Ovary (tissue), 9 donors: ENCODE results near the gene XIRP2. TPM values are rescaled to one million over a fixed set of nuclear protein-coding genes. Genes with fewer than 3 reads are reported as not detected.
"Not testable (repeated sequence)": the region's sequence is repeated elsewhere in the genome, so short reads cannot be mapped to it uniquely, and the experiment has no call there.

ENCODE experiments used
- DNase-seq, 5 donors: peaks; one replicate each; pipeline ENCODE4 v3.0.0-alpha.2; 2019 to 2020
- H3K27ac ChIP-seq, 2 donors: fragments of 200-600 bp; one replicate each; pipeline versions ENCODE4 v1.5.1 to v1.8.0; 2019 to 2022
- H3K27me3 ChIP-seq: fragments of 200-600 bp; one replicate; pipeline ENCODE4 v1.8.0; 2022
- H3K36me3 ChIP-seq: fragments of 200-600 bp; sonication (generic); one replicate; pipeline ENCODE4 v1.5.1; 2019
- H3K4me1 ChIP-seq: one replicate; pipeline ENCODE4 v1.8.1; 2013; ENCODE audit warnings: mild to moderate bottlenecking, moderate library complexity; ENCODE audit not compliant: insufficient read depth
- H3K4me3 ChIP-seq: fragments of 200-600 bp; sonication (generic); one replicate; pipeline ENCODE4 v1.5.1; 2017
- H3K9me3 ChIP-seq, 2 donors: fragments of 200-600 bp in 1 of 2; sonication (generic) in 1 of 2; one replicate each; pipeline versions ENCODE4 v1.5.1 to v1.8.1; 2013 to 2019; ENCODE audit warnings: mild to moderate bottlenecking in 1 of 2, moderate library complexity in 1 of 2
- CTCF ChIP-seq, 3 donors: fragments of 450-650 bp in 2 of 3; fragments of 200-600 bp in 1 of 3; IDR thresholded peaks; one replicate each; pipeline versions ENCODE4 v1.5.1 to v1.8.0; 2016 to 2022; ENCODE audit warnings: antibody characterized with exemption in 3 of 3, mild to moderate bottlenecking in 1 of 3
- EP300 ChIP-seq: sonication (generic); formaldehyde crosslinking; IDR thresholded peaks from one replicate; pipeline ENCODE4 v1.6.1; 2017; ENCODE audit warnings: antibody characterized with exemption
- POLR2A ChIP-seq: fragments of 450-650 bp; IDR thresholded peaks from one replicate; pipeline ENCODE4 v1.6.1; 2017; ENCODE audit warnings: antibody characterized with exemption, mild to moderate bottlenecking, moderate library complexity
- whole genome bisulfite sequencing, 3 donors: extraction: QIAGEN DNeasy Blood & Tissue Kit in 1 of 3; methylation state at CpG; one replicate each; pipeline versions ENCODE4 v1.1.5 to v1.1.7; 2013 to 2017; 5-methylcytosine and 5-hydroxymethylcytosine counted together
- intact Hi-C, 4 donors: fragments of 100-400 bp; cut with DNase I; formaldehyde crosslinking; loops; one replicate each; pipeline versions ENCODE4 v1.11.0 to v1.15.1; 2022 to 2023
- polyA plus RNA-seq, 2 donors: library from polyadenylated mRNA; stranded (reverse); fragments of 200-250 nt in 1 of 2; fragments of 350-450 nt in 1 of 2; fragmentation: Illumina TruSeq in 1 of 2; extraction: RNeasy Lipid Tissue Mini Kit (QIAGEN cat#74804) in 1 of 2; gene quantifications; one replicate each; pipeline ENCODE4 v1.2.3, GENCODE V29; 2013 to 2014
- total RNA-seq, 7 donors: library from RNA; depleted of rRNA in 2 of 7; stranded (reverse); fragments of >200 nt in 2 of 7; fragmentation: NEBNext Ultra II Directional in 3 of 7; extraction: Animal tissue kit (Norgen Biotek cat#: 25700) in 3 of 7; gene quantifications; one replicate each; pipeline versions ENCODE4 v1.1.0 to v1.2.4, GENCODE V29; 2016 to 2023
- donor health status: DM: no; HTN: no; CAD: no; lungs with moderate emphysema.
- donor health status: DM: no; HTN: no; CAD: no.
- donor health status: Bipolar disorder and iron deficiency.
- donor health status: DM: yes; HTN: yes; CAD: no.
- donor health status: DM: no; HTN: no; CAD: no.
- donor health status: DM: yes; HTN: yes; CAD: no.

Gene XIRP2
- total and polyA plus RNA-seq, 9 donors, result 0.03 to 0.47 (median 0.12) TPM; not detected in 4

GRCh38 chr2:167059173-167059572 lies 170.9 kb downstream of the XIRP2 start:
- Histone ChIP-seq H3K4me3 (no peak overlapping the region), H3K27ac (no peak overlapping the region), H3K4me1 (no peaks in the 10 kb centered on the region), H3K27me3 (no peaks in the 10 kb centered on the region), H3K36me3 (no peaks in the 10 kb centered on the region), H3K9me3 (no peaks in the 10 kb centered on the region)
- intact Hi-C loops, result no loop called here
- TF ChIP-seq POLR2A (no peak), EP300 (no peak), CTCF (IDR thresholded peaks at IDR 0.05) (no peak)
- 91 to 93% (median 92%) methylated on average over 10 of the region's 10 CpGs for WGBS, 3 donors
- no peak for DNase-seq

DNA sequence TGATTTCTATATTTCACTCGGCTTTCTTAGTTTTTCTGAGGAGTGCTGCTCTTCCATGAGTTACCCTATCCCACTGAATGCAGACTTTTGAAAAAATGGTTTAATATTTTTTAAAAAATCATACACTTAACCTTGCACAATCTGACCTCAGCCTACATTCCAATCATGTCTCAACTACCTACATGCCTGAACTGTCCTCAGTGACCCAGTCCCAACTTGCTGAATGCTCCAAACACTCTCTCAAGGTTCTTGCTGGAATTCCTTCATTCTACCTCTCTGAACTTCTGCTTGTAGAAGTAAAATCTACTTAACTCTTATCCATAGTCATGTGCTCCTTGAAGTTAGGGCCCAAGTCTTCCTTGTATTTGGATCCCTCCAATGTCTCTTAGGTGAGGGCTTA lies 181.6 kb downstream of the XIRP2 start:
- TF ChIP-seq EP300 (no peak), POLR2A (no peak), CTCF (IDR thresholded peaks at IDR 0.05) (no peak)
- no peaks in the 10 kb centered on the region for H3K4me1 ChIP-seq
- H3K27me3 ChIP-seq, result no peaks in the 10 kb centered on the region
- no peak for DNase-seq
- no peak overlapping the region for H3K27ac ChIP-seq
- H3K36me3 ChIP-seq, result no peaks in the 10 kb centered on the region
- no peak overlapping the region for H3K4me3 ChIP-seq
- intact Hi-C loops, result no loop called here
- H3K9me3 ChIP-seq, result no peaks in the 10 kb centered on the region
- 77 to 79% (median 77%) methylated on average over 1 of the region's 1 CpG for WGBS, 3 donors

- not testable (repeated sequence) for H3K27me3 ChIP-seq, H3K36me3 ChIP-seq, H3K4me1 ChIP-seq, H3K4me3 ChIP-seq, H3K27ac ChIP-seq, H3K9me3 ChIP-seq, DNase-seq
- WGBS, 3 donors, result 93 to 98% (median 97%) methylated on average over 8 of the region's 8 CpGs
- intact Hi-C loops, result loop anchor here in 1 of 4 donors (5.0 kb wide), 1 partner anchor 353 kb away; no protein-coding TSS in a partner anchor
These were observed 187.4 kb downstream of the XIRP2 start for GRCh38 chr2:167075708-167076107.

- H3K27ac ChIP-seq, H3K4me1 ChIP-seq, H3K4me3 ChIP-seq, H3K27me3 ChIP-seq, H3K9me3 ChIP-seq, DNase-seq, H3K36me3 ChIP-seq, intact Hi-C loops: not testable (repeated sequence)
- 75 to 97% (median 81%) methylated on average over 3 of the region's 3 CpGs for WGBS, 3 donors
These were observed 210.7 kb downstream of the XIRP2 start for GRCh38 chr2:167098931-167099330.

- H3K4me1 ChIP-seq, result no peaks in the 10 kb centered on the region
- H3K27me3 ChIP-seq, result no peaks in the 10 kb centered on the region
- DNase-seq, result no peak
- no peak overlapping the region for H3K4me3 ChIP-seq
- no peak for TF ChIP-seq CTCF (IDR thresholded peaks at IDR 0.05)
- no peak for TF ChIP-seq EP300
- TF ChIP-seq POLR2A, result no peak
- no peak overlapping the region for H3K27ac ChIP-seq
- intact Hi-C loops, result no loop called here
- 45 to 59% (median 51%) methylated on average over 2 of the region's 2 CpGs for WGBS, 3 donors
- no peaks in the 10 kb centered on the region for H3K36me3 ChIP-seq
- H3K9me3 ChIP-seq, result no peaks in the 10 kb centered on the region
These were observed 212.2 kb downstream of the XIRP2 start for GRCh38 chr2:167100506-167100905.
